Thyroid gland (tissue), 4 donors: ENCODE measurements around the gene FNDC3B. TPM values are rescaled to one million over a fixed set of nuclear protein-coding genes. Genes with fewer than 3 reads are reported as not detected.

ENCODE experiments used
- DNase-seq, 2 donors: peaks; one replicate each; pipeline ENCODE4 v3.0.0-alpha.2; 2019
- H3K27ac ChIP-seq, 3 donors: fragments of 200-600 bp; sonication (generic); 1 replicate in 2 of 3; 2 replicates in 1 of 3; pipeline ENCODE4 v1.5.1; 2016 to 2019; ENCODE audit warnings: mild to moderate bottlenecking in 1 of 3, moderate library complexity in 1 of 3
- H3K27me3 ChIP-seq: fragments of 200-600 bp; sonication (generic); one replicate; pipeline ENCODE4 v1.5.1; 2019
- H3K36me3 ChIP-seq, 2 donors: fragments of 200-600 bp; sonication (generic); one replicate each; pipeline ENCODE4 v1.5.1; 2016 to 2019
- H3K4me1 ChIP-seq, 2 donors: fragments of 200-600 bp; sonication (generic); one replicate each; pipeline ENCODE4 v1.5.1; 2017 to 2019
- H3K4me3 ChIP-seq, 3 donors: fragments of 200-600 bp; sonication (generic); replicated peaks in 1 of 3; 1 replicate in 2 of 3; 2 replicates in 1 of 3; pipeline ENCODE4 v1.5.1; 2016; ENCODE audit warnings: mild to moderate bottlenecking in 1 of 3
- H3K9me3 ChIP-seq: fragments of 200-600 bp; sonication (generic); one replicate; pipeline ENCODE4 v1.5.1; 2017
- POLR2A ChIP-seq, 2 donors: fragments of 450-650 bp; IDR thresholded peaks; one replicate each; pipeline ENCODE4 v1.6.1; 2017; ENCODE audit warnings: antibody characterized with exemption in 2 of 2, mild to moderate bottlenecking in 2 of 2, moderate library complexity in 1 of 2
- WGBS, 2 donors: methylation state at CpG; one replicate each; pipeline ENCODE4 v1.1.5; 2017; 5-methylcytosine and 5-hydroxymethylcytosine counted together
- intact Hi-C: fragments of 100-400 bp; cut with DNase I; formaldehyde crosslinking; loops from one replicate; pipeline ENCODE4 v1.15.1; 2023
- total RNA-seq, 4 donors: library from RNA; depleted of rRNA; stranded (reverse); fragments of >200 nt; gene quantifications; one replicate each; pipeline ENCODE4 v1.2.3, GENCODE V29; 2016
- TF ChIP-seq, protein P1 (sequence below), 6 experiments: fragments of 200-600 bp in 3 of 6; fragments of 450-650 bp in 3 of 6; sonication (generic) in 3 of 6; IDR thresholded peaks; one replicate each; pipeline ENCODE4 v1.5.1; 2016 to 2019; ENCODE audit warnings: antibody characterized with exemption in 6 of 6, mild to moderate bottlenecking in 2 of 6, inconsistent platforms in 1 of 6, moderate library complexity in 1 of 6

FNDC3B gene
- total RNA-seq, 4 donors from 2014 or later = 118 to 172 (median 146) TPM

DNA sequence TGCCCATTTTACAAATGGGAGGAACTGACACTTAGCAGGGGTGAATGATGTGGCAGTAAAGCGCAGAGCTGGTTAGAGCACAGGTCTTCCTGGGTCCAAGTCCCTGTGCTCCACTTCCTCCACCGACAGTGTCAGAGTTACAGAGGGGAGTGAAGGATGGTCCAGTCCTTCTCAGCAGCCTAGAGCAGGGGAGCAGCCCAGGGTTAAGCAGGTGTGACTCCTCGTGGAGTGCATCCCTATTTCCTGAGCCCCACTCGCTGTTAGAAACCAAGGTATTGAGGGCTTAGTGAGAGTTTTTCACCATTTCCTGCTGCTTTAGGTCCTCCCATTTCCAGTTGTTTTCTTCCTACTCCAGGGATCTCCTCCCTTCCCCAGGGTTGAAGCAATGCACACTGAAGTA lies 333.5 kb downstream of the FNDC3B start:
- Histone ChIP-seq H3K4me3 (no peak overlapping the region), H3K4me1 (peaks cover 0 to 4% of the 10 kb centered on the region in 2 donors), H3K36me3 (peaks cover 0 to 5% of the 10 kb centered on the region in 2 donors), H3K9me3 (no peaks in the 10 kb centered on the region), H3K27me3 (no peaks in the 10 kb centered on the region), H3K27ac (no peak overlapping the region)
- intact Hi-C loops = no loop called here
- TF ChIP-seq, protein P1, sequence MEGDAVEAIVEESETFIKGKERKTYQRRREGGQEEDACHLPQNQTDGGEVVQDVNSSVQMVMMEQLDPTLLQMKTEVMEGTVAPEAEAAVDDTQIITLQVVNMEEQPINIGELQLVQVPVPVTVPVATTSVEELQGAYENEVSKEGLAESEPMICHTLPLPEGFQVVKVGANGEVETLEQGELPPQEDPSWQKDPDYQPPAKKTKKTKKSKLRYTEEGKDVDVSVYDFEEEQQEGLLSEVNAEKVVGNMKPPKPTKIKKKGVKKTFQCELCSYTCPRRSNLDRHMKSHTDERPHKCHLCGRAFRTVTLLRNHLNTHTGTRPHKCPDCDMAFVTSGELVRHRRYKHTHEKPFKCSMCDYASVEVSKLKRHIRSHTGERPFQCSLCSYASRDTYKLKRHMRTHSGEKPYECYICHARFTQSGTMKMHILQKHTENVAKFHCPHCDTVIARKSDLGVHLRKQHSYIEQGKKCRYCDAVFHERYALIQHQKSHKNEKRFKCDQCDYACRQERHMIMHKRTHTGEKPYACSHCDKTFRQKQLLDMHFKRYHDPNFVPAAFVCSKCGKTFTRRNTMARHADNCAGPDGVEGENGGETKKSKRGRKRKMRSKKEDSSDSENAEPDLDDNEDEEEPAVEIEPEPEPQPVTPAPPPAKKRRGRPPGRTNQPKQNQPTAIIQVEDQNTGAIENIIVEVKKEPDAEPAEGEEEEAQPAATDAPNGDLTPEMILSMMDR (IDR thresholded peaks at IDR 0.05) = no peak
- no peak for TF ChIP-seq POLR2A (IDR thresholded peaks at IDR 0.05)
- WGBS, 2 donors = 86 to 89% methylated on average over 4 of the region's 4 CpGs
- no peak for DNase-seq

DNA sequence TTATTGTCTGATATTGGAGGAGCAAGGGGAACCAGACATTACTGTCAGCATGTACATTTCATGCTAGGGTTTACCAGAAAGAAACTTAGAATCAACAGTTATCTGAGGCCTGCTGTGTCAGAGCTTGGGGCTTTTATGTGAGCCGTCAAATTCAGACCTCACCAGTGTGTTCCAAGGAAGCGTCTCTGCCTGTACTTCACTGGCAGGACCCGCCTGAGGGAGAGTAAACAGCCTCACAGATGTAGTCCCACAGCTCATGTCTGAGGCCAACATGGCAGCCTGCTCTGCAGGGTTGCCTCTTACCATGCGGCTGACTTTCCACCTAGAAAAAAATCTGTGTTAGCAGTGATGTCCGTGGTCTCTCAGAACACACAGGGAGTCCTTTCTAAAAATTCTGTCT lies 334.5 kb downstream of the FNDC3B start:
- H3K36me3 ChIP-seq = peaks cover 9 to 13% of the 10 kb centered on the region in 2 donors
- intact Hi-C loops = no loop called here
- TF ChIP-seq POLR2A (IDR thresholded peaks at IDR 0.05) = no peak
- TF ChIP-seq, protein P1 (IDR thresholded peaks at IDR 0.05) = no peak

DNA sequence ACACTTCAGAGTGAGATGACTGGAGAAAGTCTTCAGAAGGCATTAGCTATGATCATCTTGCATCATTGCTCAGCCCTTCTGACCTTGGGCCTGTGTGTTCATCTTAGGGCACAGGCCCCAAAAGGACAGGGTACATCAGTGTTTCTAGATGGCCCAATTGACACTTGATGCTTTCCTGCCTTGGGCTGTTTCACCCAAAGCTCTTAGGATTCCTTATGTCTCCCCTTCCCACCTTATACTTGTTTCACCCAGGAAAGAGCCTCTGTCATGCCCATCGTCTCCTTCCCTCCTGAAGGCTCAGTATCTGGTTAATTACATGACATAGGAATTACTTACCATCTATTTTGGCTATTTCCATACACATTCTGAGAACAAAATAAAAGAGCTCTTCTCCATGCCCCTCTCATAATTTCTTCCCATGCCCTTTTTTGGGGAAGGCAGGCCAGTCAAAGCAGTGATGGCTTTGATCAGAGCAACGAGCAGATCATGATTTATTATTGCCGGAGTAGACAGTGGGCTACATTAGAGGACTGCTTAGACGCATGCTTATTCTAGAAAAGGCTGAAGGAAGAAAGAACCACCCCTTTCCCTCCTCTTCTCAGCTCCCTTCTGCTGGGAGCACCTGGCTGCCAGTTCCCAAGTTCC lies 335.9 kb downstream of the FNDC3B start:
- H3K4me3 ChIP-seq = no peak overlapping the region
- H3K27ac ChIP-seq = no peak overlapping the region
- no peak for DNase-seq
- intact Hi-C loops = no loop called here
- H3K36me3 ChIP-seq = peaks cover 21 to 26% of the 10 kb centered on the region in 2 donors
- no peaks in the 10 kb centered on the region for H3K9me3 ChIP-seq
- peaks cover 0 to 2% of the 10 kb centered on the region in 2 donors for H3K4me1 ChIP-seq
- H3K27me3 ChIP-seq = no peaks in the 10 kb centered on the region
- no peak for TF ChIP-seq POLR2A (IDR thresholded peaks at IDR 0.05)
- TF ChIP-seq, protein P1 (IDR thresholded peaks at IDR 0.05) = no peak
- WGBS, 2 donors = 88 to 91% methylated on average over 4 of the region's 4 CpGs

More for the DNA sequence above, 334.5 kb downstream of the FNDC3B start:
- Histone ChIP-seq H3K27me3 (no peaks in the 10 kb centered on the region), H3K27ac (no peak overlapping the region), H3K9me3 (no peaks in the 10 kb centered on the region), H3K4me1 (peaks cover 0 to 4% of the 10 kb centered on the region in 2 donors), H3K4me3 (no peak overlapping the region)
- WGBS, 2 donors = 96 to 97% methylated on average over 5 of the region's 5 CpGs
- no peak for DNase-seq

DNA sequence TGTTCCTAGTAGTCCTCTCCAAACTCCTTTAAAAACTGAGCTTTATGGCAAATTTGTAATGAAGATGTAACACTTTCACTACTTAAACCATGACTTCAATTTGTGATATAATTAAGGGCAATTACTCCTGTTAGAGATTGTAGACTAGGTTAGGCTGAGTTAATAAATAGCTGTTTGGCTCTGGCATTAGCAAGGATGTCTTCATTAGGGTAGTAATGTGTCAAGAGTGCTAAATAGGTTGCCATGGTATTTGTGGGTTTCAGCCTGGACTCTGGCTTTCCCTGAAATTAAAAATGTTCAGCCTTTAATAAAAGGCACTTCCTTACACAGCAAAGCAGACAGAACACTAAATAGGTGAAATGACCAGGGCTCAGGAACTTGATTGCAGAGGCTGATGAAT lies 337.0 kb downstream of the FNDC3B start:
- Histone ChIP-seq H3K4me3 (no peak overlapping the region), H3K36me3 (peaks cover 31 to 36% of the 10 kb centered on the region in 2 donors), H3K27me3 (no peaks in the 10 kb centered on the region), H3K27ac (no peak overlapping the region), H3K4me1 (no peaks in the 10 kb centered on the region), H3K9me3 (no peaks in the 10 kb centered on the region)
- no peak for TF ChIP-seq POLR2A (IDR thresholded peaks at IDR 0.05)
- TF ChIP-seq, protein P1 (IDR thresholded peaks at IDR 0.05) = no peak
- DNase-seq = no peak
- intact Hi-C loops = no loop called here

DNA sequence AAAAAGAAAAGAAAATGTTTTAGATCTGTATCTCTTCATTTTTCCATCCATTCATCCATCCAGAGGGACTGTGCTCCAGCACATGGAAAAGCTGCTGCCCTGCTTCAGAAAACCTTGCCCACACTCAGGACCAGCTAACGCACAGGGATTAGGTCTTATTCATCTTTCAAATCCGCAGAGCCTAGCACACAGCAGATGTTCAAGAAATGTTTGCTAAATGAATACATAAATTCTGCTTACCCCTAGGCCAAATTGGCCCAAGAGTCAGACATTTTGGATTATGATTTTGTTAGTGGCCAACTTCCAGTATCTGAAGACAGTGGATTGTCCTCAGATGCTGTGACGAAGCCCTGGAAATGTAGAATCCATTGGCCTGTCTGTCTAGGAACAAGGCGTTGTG lies 337.5 kb downstream of the FNDC3B start:
- Histone ChIP-seq H3K27me3 (no peaks in the 10 kb centered on the region), H3K27ac (no peak overlapping the region), H3K9me3 (no peaks in the 10 kb centered on the region), H3K4me3 (no peak overlapping the region), H3K36me3 (peaks cover 34 to 37% of the 10 kb centered on the region in 2 donors), H3K4me1 (no peaks in the 10 kb centered on the region)
- TF ChIP-seq, protein P1 (IDR thresholded peaks at IDR 0.05) = no peak
- WGBS, 2 donors = 94 to 95% methylated on average over 4 of the region's 4 CpGs
- intact Hi-C loops = no loop called here
- DNase-seq = no peak
